ENCODE data around the gene MRPL36.

The MRPL36 gene

GRCh38 chr5:1765880-1766235, 33.8 kb downstream of the MRPL36 start:
- DNase-seq (ENCODE audit: low read depth in 2 of 2, low spot score in 1 of 2): no peak

GRCh38 chr5:1765141-1765879, 34.3 kb downstream of the MRPL36 start:
- no peak for DNase-seq (ENCODE audit: low read depth in 2 of 2, low spot score in 1 of 2)

GRCh38 chr5:1764606-1764960, 35.1 kb downstream of the MRPL36 start:
- DNase-seq (ENCODE audit: low read depth in 2 of 2, low spot score in 1 of 2): no peak

- no peak for DNase-seq (ENCODE audit: low read depth in 2 of 2, low spot score in 1 of 2)
Measured at GRCh38 chr5:1763960-1764605, 35.6 kb downstream of the MRPL36 start.

- peak in 1 of 2 donors; percentile 9 for DNase-seq (ENCODE audit: low read depth in 2 of 2, low spot score in 1 of 2)
Measured at GRCh38 chr5:1763548-1763911, 36.1 kb downstream of the MRPL36 start.

- DNase-seq (ENCODE audit: low read depth in 2 of 2, low spot score in 1 of 2): no peak
Measured at GRCh38 chr5:1762883-1763547, 36.6 kb downstream of the MRPL36 start.

GRCh38 chr5:1762121-1762882, 37.3 kb downstream of the MRPL36 start:
- no peak for DNase-seq (ENCODE audit: low read depth in 2 of 2, low spot score in 1 of 2)

GRCh38 chr5:1761453-1761755, 38.2 kb downstream of the MRPL36 start:
- no peak for DNase-seq (ENCODE audit: low read depth in 2 of 2, low spot score in 1 of 2)

GRCh38 chr5:1760656-1761452, 38.8 kb downstream of the MRPL36 start:
- no peak for DNase-seq (ENCODE audit: low read depth in 2 of 2, low spot score in 1 of 2)

- no peak for DNase-seq (ENCODE audit: low read depth in 2 of 2, low spot score in 1 of 2)
Measured at GRCh38 chr5:1760231-1760630, 39.4 kb downstream of the MRPL36 start.

- no peak for DNase-seq (ENCODE audit: low read depth in 2 of 2, low spot score in 1 of 2)
Measured at GRCh38 chr5:1759378-1759970, 40.2 kb downstream of the MRPL36 start.

- DNase-seq (ENCODE audit: low read depth in 2 of 2, low spot score in 1 of 2): no peak
Measured at GRCh38 chr5:1758574-1758973, 41.1 kb downstream of the MRPL36 start.

GRCh38 chr5:1757511-1757910, 42.1 kb downstream of the MRPL36 start:
- no peak for DNase-seq (ENCODE audit: low read depth in 2 of 2, low spot score in 1 of 2)

- no peak for DNase-seq (ENCODE audit: low read depth in 2 of 2, low spot score in 1 of 2)
Measured at GRCh38 chr5:1756481-1756880, 43.2 kb downstream of the MRPL36 start.

GRCh38 chr5:1755321-1755949, 44.2 kb downstream of the MRPL36 start:
- DNase-seq (ENCODE audit: low read depth in 2 of 2, low spot score in 1 of 2): no peak

- DNase-seq (ENCODE audit: low read depth in 2 of 2, low spot score in 1 of 2): no peak
Measured at GRCh38 chr5:1754531-1755220, 45.0 kb downstream of the MRPL36 start.

- no peak for DNase-seq (ENCODE audit: low read depth in 2 of 2, low spot score in 1 of 2)
Measured at GRCh38 chr5:1753490-1753889, 46.1 kb downstream of the MRPL36 start.

GRCh38 chr5:1752881-1753280, 46.8 kb downstream of the MRPL36 start:
- no peak for DNase-seq (ENCODE audit: low read depth in 2 of 2, low spot score in 1 of 2)

GRCh38 chr5:1751864-1752822, 47.5 kb downstream of the MRPL36 start:
- no peak for DNase-seq (ENCODE audit: low read depth in 2 of 2, low spot score in 1 of 2)

All from stimulated activated CD8-positive, alpha-beta memory T cell treated with anti-CD3 and anti-CD28 coated beads, Interleukin-4, amount 100 ng/mL, for 1 hour (primary cell).